ENCODE results near the gene GPATCH4.
"Not testable (repeated sequence)": the region's sequence is repeated elsewhere in the genome, so short reads cannot be mapped to it uniquely, and the experiment has no call there.

Gene GPATCH4

DNA sequence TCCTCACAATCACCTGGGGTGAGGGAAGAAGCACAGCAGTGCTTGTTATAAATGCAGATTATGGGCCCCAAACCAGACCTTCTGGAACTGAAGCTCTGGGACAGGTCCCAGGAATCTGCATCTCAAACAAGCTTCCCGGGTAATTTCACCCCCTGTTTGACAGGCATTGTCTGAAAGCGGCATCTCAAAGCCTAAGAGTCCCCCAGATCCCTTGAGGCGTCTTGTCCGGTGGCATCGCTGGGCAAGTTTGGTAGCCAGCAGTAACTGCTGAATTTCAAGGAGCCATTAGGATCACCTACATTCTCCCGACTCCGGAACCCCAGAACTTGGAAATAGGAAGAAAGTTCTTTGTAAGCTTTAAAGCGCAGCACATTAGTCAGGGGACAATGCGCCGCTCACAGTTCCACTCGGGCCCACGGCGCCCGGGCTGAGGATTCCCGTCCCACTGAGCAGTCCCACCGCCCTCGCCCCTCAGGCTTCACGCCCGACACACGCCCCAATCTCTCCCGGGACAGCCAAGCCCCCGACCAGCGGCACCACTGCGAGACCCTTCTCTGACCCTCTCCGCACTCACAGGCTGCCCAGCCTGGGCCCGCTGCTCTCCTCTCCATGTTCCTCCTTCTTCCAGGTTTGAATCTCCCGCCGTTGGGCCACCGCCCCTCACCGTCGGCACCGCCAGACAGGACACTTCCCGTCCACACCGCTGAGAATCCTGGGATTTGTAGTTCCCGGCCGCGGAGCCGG, 29.2 kb downstream of the GPATCH4 start, which contains the start of gene IQGAP3:
Gene IQGAP3, minus strand, starts transcription at position 647 of the 744 bp plus-strand sequence. Its CDS starts 36 bp downstream, at position 611.
- peak; percentile 84 for DNase-seq

GRCh38 chr1:156571261-156571852, 29.9 kb downstream of the GPATCH4 start:
- DNase-seq = no peak

- DNase-seq = no peak
Observed at GRCh38 chr1:156566436-156566835, 34.8 kb downstream of the GPATCH4 start.

- no peak for DNase-seq
Observed at GRCh38 chr1:156565519-156565918, 35.8 kb downstream of the GPATCH4 start.

GRCh38 chr1:156560585-156561163, 40.6 kb downstream of the GPATCH4 start:
- DNase-seq = no peak

DNA sequence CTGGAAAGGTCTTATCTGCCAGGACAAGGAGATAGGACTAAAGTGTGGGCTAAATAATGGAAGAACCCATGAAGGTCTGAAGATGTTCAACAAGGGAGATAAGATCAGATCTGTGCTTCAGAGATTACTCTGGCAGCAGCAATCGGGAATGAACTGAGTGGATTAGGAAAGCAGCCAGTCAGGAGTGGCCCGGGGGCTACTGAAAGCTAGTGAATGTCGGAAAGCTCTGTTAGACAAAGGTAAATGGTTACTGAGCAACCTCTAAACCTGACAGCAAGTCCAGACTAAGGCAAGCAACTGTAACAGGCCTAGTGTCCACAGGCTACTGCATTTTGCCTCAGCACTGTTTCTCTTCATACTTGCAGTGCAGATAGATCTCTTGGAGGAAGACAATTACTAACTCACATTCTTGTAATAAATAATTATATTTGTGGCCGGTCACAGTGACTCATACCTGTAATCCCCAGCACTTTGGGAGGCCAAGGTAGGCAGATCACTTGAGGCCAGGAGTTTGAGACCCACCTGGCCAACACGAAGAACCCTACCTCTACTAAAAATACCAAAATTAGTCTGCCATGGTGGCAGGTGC, 41.4 kb downstream of the GPATCH4 start:
- DNase-seq = no peak

DNA sequence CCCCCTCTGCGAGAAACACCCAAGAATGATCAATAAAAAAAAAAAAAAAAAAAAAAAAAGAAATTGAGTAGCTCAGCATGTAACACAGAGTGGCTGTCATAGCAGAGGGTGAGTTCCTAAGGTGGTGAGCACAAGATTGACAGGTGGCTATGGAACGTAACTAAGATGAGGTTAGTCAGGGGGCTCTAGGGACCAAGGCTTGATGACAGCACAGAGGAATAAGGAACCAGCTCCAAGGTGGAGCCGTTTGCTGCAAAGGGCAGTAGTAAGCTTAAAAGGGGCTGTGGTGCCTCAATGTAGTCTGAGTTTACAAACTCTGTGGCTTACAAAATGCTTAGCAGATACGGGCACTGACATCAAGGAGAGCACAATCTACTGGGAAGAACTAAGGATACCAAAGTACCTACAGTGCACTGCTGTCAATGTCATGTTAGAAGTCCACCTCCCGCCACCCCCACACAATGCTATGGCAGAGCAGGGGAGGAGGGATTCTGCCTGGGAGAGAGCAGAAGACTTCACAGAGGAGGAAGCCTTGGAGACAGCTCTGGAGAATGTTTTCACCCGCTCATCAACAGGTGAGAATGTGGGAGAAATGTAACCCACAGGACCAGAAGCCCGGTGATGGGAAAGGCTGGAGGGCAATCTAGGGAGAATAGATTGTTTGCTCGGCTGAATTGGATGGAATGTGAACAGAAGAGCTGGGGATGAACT, 42.0 kb downstream of the GPATCH4 start:
- no peak for DNase-seq

GRCh38 chr1:156556354-156556753, 44.9 kb downstream of the GPATCH4 start:
- no peak for DNase-seq

GRCh38 chr1:156555715-156556114, 45.6 kb downstream of the GPATCH4 start:
- DNase-seq = no peak

GRCh38 chr1:156554971-156555370, 46.3 kb downstream of the GPATCH4 start:
- DNase-seq = no peak

DNA sequence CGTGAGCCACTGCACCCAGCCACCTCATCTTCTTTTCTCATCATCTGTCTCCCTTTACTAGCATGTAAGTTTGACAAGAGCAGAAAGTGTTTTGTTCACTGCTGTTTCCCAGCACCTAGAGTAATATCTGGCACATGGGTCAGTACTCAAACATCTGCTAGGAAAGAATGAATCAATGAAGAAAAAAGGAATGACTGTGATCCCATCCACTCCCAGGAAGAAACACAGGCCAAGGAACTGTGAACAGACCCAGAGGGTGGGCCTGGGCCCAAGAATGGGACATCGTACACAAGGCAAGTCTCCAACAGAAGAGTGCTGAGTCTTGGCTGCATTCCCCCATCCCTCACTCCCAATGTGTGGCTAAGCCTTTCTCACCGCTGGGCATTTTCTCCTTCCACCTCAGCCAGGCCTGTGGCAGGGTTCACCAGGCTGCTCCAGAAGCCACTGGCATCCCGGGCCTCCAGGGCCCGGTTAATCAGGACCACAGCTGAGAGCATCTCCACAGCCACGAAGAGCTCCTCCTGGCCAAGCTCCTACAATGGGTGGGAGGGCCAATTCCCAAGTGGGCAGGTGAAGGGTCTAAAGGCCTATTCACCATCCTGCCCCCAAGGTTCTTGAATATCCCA, 47.3 kb downstream of the GPATCH4 start:
- DNase-seq = no peak

DNA sequence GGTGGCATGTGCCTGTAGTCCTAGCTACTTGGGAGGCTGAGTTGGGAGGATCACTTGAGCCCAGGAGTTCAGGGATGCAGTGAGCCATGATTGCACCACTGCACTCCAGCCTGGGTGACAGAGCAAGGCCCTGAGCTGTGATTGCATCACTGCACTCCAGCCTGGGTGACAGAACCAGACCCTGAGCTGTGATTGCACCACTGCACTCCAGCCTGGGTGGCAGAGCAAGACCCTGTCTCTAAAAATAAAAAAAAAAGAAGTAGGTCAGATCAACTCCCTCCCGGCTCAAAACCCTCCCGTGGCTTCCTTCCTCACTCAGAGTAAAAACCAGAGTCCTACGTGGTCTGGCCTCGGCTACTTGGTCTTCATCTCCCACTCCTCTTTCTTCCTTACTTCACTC, 48.3 kb downstream of the GPATCH4 start:
- not testable (repeated sequence) for DNase-seq

DNA sequence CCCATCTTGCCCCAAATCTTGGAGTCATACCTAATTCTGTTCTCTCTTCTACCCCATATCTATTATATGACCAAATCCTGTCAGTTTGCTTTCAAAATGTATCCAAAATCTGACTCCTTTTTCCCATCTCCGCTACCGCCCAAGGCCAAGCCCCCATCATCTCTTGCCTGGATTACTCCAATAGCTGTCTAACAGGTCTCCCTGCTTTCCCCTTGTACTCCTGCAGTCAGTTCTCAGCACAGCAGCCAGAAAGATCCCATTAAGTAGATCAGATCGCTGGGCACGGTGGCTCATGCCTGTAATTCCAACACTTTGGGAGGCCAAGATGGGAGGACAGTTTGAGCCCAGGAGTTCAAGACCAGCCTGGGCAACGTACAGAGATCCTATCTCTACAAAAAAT, 48.8 kb downstream of the GPATCH4 start:
- no peak for DNase-seq

DNA sequence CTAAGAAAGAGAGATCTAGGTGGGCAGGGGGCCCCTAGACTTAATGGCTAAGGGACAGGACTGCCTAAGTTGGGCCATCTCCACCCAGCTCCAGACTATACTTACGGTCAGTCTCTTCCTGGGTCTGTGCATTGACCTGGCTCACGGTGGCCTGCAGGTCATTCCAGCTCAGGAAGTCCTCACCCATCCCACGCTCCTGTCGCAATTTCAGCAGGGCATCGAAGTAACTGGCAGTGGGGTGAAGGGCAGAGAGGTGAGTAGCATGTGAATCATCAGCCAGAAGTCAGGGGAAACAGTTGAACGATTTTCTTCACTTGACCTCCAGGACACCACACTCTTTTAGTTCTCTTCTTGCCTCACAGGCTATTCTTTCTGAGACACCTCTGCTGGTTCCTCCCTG, 49.4 kb downstream of the GPATCH4 start:
- no peak for DNase-seq

DNA sequence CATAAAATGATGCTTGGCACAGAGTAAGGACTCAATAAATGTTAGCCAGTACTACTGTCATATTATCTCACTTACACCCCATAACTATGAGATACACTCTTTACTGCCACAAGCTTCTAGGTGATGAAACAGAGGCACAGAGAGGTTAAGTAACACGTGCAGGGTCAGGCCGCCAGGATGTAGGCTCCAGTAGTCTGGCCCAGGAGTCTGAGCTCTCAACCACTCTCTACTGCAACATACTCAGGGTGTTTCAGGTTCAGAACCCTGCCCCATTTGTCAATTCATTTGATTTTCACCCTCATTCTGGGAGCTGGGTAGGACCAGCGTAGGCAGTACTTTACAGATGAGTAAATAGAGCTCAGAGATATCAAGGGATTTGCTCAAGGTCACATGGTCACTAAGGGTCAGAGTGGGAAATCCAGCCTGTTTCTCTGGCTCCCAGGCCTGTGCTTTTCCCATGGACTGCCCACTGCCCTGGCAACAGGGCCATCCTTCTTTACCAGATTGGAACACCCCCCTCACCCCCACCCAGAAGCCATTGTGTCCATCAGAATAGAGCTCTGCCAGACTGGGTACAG, 50.1 kb downstream of the GPATCH4 start:
- no peak for DNase-seq

DNA sequence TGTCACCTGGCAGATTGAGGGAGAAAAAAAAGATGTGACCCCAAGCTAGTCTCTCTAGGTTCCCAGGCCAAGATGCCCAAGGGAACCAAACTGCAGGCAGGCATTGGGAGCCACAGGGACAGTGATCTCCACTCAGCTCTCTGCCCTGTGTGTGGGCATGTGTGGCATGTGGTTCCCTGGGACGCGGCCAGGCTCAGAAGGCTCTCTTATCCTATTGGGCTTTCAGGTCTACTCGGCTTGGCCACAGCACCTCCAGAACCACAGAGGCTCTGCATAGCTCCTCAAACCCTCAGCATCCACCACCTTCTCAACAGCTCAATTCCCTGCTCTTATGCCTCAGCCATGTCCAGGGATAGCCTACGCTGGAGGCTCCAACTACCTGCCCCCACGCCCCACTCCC, 50.9 kb downstream of the GPATCH4 start:
- DNase-seq = no peak

- no peak for DNase-seq
Observed at GRCh38 chr1:156549831-156550230, 51.4 kb downstream of the GPATCH4 start.

- no peak for DNase-seq
Observed at GRCh38 chr1:156549390-156549789, 51.9 kb downstream of the GPATCH4 start.

GRCh38 chr1:156547982-156548381, 53.3 kb downstream of the GPATCH4 start:
- no peak for DNase-seq

DNA sequence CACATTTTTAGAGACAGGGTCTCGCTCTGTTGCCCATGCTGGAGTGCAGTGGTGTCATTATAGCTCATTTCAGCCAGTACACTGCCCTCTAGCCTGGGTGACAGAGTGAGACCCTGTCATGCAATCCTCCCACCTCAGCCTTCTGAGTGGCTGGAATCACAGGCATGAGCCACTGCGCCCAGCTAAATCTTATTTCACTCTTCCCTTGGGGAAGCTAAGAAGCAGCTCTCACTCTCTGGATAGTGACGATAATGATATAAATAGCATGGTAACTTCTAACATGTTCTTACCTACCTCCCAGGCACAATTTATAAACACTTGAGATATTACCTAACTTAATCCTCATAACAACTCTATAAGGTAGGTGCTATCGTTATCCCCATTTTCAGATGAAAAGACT, 53.8 kb downstream of the GPATCH4 start:
- DNase-seq = no peak

- DNase-seq = no peak
Observed at GRCh38 chr1:156546267-156546666, 55.0 kb downstream of the GPATCH4 start.

DNA sequence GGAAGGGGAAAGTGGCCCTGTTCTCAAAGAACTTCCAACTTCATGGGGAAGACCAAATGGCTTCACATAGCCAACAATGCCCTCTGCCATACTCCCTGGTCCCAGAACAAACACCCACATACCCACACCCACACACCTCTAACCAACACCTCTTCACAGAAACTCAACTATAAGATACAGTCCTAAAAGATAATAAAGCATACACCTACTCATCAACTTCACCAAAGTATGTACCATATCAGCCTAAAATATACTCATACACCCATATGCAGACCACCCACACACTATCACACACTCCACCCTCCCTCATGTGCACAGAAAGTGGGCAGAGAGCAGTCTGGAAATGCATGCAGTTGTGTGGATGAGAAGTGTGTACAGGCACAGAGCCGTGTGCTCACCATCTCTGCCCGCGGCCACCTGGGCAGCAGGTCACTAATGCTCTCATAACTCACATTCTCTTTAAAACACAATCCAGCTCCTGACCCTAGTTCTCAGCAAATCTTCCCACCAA, 56.6 kb downstream of the GPATCH4 start:
- no peak for DNase-seq
